CD14-positive monocyte (primary cell): ENCODE data around the gene S100A16. TPM values are rescaled to one million over a fixed set of nuclear protein-coding genes. Genes with fewer than 3 reads are reported as not detected.

Source experiments
- DNase-seq, 3 donors: peaks; one replicate each; pipeline ENCODE4 v3.0.0-alpha.2; 2011 to 2022
- H2AFZ ChIP-seq: 2 replicates; pipeline ENCODE4 v1.6.0; 2012; ENCODE audit warnings: mild to moderate bottlenecking, low read depth, low read length, inconsistent platforms; ENCODE audit not compliant: insufficient read depth, poor library complexity, severe bottlenecking
- H3K27ac ChIP-seq, 2 donors: 1 replicate in 1 of 2; 2 replicates in 1 of 2; pipeline ENCODE4 v1.5.1; 2012 to 2013; ENCODE audit warnings: low read length in 2 of 2, control low read depth in 1 of 2, inconsistent platforms in 1 of 2, low read depth in 1 of 2, mild to moderate bottlenecking in 1 of 2
- H3K27me3 ChIP-seq, 2 donors: one replicate each; pipeline versions ENCODE4 v1.6.0 to v1.6.1; 2011 to 2013; ENCODE audit warnings: low read length in 2 of 2; ENCODE audit not compliant: control insufficient read depth in 2 of 2, insufficient read depth in 2 of 2
- H3K36me3 ChIP-seq, 2 donors: replicated peaks in 1 of 2; 1 replicate in 1 of 2; 2 replicates in 1 of 2; pipeline versions ENCODE4 v1.5.1 to v1.6.1; 2012 to 2013; ENCODE audit warnings: low read length in 2 of 2, control low read depth in 1 of 2, inconsistent platforms in 1 of 2, mild to moderate bottlenecking in 1 of 2; ENCODE audit not compliant: insufficient read depth in 2 of 2, control insufficient read depth in 1 of 2
- H3K4me1 ChIP-seq, 2 donors: 1 replicate in 1 of 2; 2 replicates in 1 of 2; pipeline versions ENCODE4 v1.5.1 to v1.6.1; 2012 to 2013; ENCODE audit warnings: low read length in 2 of 2, control low read depth in 1 of 2, inconsistent platforms in 1 of 2, mild to moderate bottlenecking in 1 of 2, moderate library complexity in 1 of 2; ENCODE audit not compliant: insufficient read depth in 2 of 2, control insufficient read depth in 1 of 2
- H3K4me2 ChIP-seq: replicated peaks from 2 replicates; pipeline ENCODE3; 2012; ENCODE audit warnings: low read length, moderate library complexity, mild to moderate bottlenecking; ENCODE audit not compliant: poor library complexity, severe bottlenecking; ENCODE audit errors: extremely low read depth
- H3K4me3 ChIP-seq, 3 experiments: fragments of 200-600 bp in 1 of 3; sonication (generic) in 1 of 3; replicated peaks in 1 of 3; 1 replicate in 2 of 3; 2 replicates in 1 of 3; pipeline ENCODE4 v1.5.1; 2011 to 2013; ENCODE audit warnings: low read length in 3 of 3, mild to moderate bottlenecking in 3 of 3, control low read depth in 2 of 3, low read depth in 2 of 3, inconsistent platforms in 1 of 3, moderate library complexity in 1 of 3
- H3K79me2 ChIP-seq: 2 replicates; pipeline ENCODE4 v1.6.0; 2012; ENCODE audit warnings: mild to moderate bottlenecking, control low read depth, inconsistent platforms, low read length, moderate library complexity; ENCODE audit not compliant: insufficient read depth
- H3K9ac ChIP-seq: 2 replicates; pipeline ENCODE4 v1.6.0; 2017; ENCODE audit warnings: low read length, mild to moderate bottlenecking; ENCODE audit not compliant: insufficient read depth, poor library complexity, severe bottlenecking
- H3K9me3 ChIP-seq, 2 donors: replicated peaks in 1 of 2; 1 replicate in 1 of 2; 2 replicates in 1 of 2; pipeline versions ENCODE4 v1.5.1 to v1.6.1; 2012 to 2013; ENCODE audit warnings: low read length in 2 of 2, control low read depth in 1 of 2; ENCODE audit not compliant: control insufficient read depth in 1 of 2, insufficient read depth in 1 of 2
- H4K20me1 ChIP-seq: 2 replicates; pipeline ENCODE4 v1.6.0; 2012; ENCODE audit warnings: mild to moderate bottlenecking, low read length, control low read depth, moderate library complexity; ENCODE audit not compliant: insufficient read depth
- H3K27ac Mint-ChIP-seq, 7 donors: one replicate each; pipeline ENCODE4 v1.8.0; 2020; ENCODE audit warnings: mild to moderate bottlenecking in 7 of 7, mixed read lengths in 7 of 7, moderate library complexity in 6 of 7, inconsistent platforms in 2 of 7
- H3K27me3 Mint-ChIP-seq, 3 donors: one replicate each; pipeline ENCODE4 v1.8.0; 2021 to 2022; ENCODE audit warnings: low read depth in 3 of 3, mild to moderate bottlenecking in 3 of 3, mixed read lengths in 3 of 3, moderate library complexity in 3 of 3, inconsistent platforms in 1 of 3
- H3K36me3 Mint-ChIP-seq, 2 donors: one replicate each; pipeline ENCODE4 v1.8.0; 2020; ENCODE audit warnings: mixed read lengths in 2 of 2, inconsistent platforms in 1 of 2, mild to moderate bottlenecking in 1 of 2
- H3K4me1 Mint-ChIP-seq: one replicate; pipeline ENCODE4 v1.8.0; 2020; ENCODE audit warnings: mild to moderate bottlenecking, mixed read lengths
- H3K4me3 Mint-ChIP-seq, 2 donors: one replicate each; pipeline ENCODE4 v1.8.0; 2020; ENCODE audit warnings: mild to moderate bottlenecking in 2 of 2, mixed read lengths in 2 of 2, moderate library complexity in 1 of 2
- H3K9me3 Mint-ChIP-seq, 7 donors: one replicate each; pipeline ENCODE4 v1.8.0; 2020 to 2022; ENCODE audit warnings: mixed read lengths in 7 of 7, mild to moderate bottlenecking in 6 of 7, moderate library complexity in 6 of 7, inconsistent platforms in 2 of 7
- CTCF ChIP-seq: fragments of 200-600 bp; IDR thresholded peaks from one replicate; pipeline ENCODE4 v1.8.0; 2022; ENCODE audit warnings: antibody characterized with exemption, mild to moderate bottlenecking
- WGBS: methylation state at CpG from one replicate; pipeline ENCODE4 v1.1.5; 2013; ENCODE audit warnings: missing lambda C conversion rate; ENCODE audit not compliant: insufficient coverage; 5-methylcytosine and 5-hydroxymethylcytosine counted together
- intact Hi-C, 2 donors: fragments of 100-400 bp; cut with micrococcal nuclease; formaldehyde crosslinking; loops; one replicate each; pipeline versions ENCODE4 v1.15.0 to v1.15.1; 2023
- polyA plus RNA-seq, 3 donors: library from polyadenylated mRNA; depleted of rRNA in 1 of 3; unstranded in 2 of 3; stranded (reverse) in 1 of 3; fragments of 300-500 nt in 2 of 3; fragments of >200 nt in 1 of 3; fragmentation: Illumina TruSeq in 2 of 3; gene quantifications; 1 replicate in 2 of 3; 2 replicates in 1 of 3; pipeline ENCODE4 v1.2.3, GENCODE V29; 2012 to 2021

Gene S100A16
- polyA plus RNA-seq, 3 donors, result not detected

GRCh38 chr1:153609585-153609907 lies 3.4 kb downstream of the S100A16 start:
- Histone ChIP-seq H3K4me3 (no peak overlapping the region), H3K9ac (no peak overlapping the region), H3K4me1 (peaks cover 19 to 27% of the 10 kb centered on the region in 2 donors), H3K36me3 (no peaks in the 10 kb centered on the region), H3K4me2 (no peak overlapping the region), H3K27me3 (no peaks in the 10 kb centered on the region), H3K9me3 (no peaks in the 10 kb centered on the region), H2AFZ (no peak overlapping the region), H3K27ac (no peak overlapping the region), H4K20me1 (no peaks in the 10 kb centered on the region), H3K79me2 (no peaks in the 10 kb centered on the region)
- no peaks in the 10 kb centered on the region for H3K36me3 Mint-ChIP-seq
- H3K27me3 Mint-ChIP-seq, result peaks cover 2 to 3% (median 2%) of the 10 kb centered on the region in 3 donors
- no peak for TF ChIP-seq CTCF
- DNase-seq, result no peak
- intact Hi-C loops, result no loop called here
- peaks cover 0 to 6% (median 0%) of the 10 kb centered on the region in 7 donors for H3K9me3 Mint-ChIP-seq
- peak overlapping the region in 3 of 7 donors; percentile 12 to 60 (median 52) for H3K27ac Mint-ChIP-seq
- H3K4me3 Mint-ChIP-seq, result no peak overlapping the region
- 79% methylated on average over 3 of the region's 6 CpGs for WGBS
- H3K4me1 Mint-ChIP-seq, result peaks cover 31% of the 10 kb centered on the region

GRCh38 chr1:153608742-153609584 lies 4.0 kb downstream of the S100A16 start:
- H3K36me3 Mint-ChIP-seq, result no peaks in the 10 kb centered on the region
- H3K27me3 Mint-ChIP-seq, result peaks cover 2 to 3% (median 2%) of the 10 kb centered on the region in 3 donors
- H3K4me2 ChIP-seq, result no peak overlapping the region
- no peaks in the 10 kb centered on the region for H3K36me3 ChIP-seq
- H3K9ac ChIP-seq, result no peak overlapping the region
- H4K20me1 ChIP-seq, result no peaks in the 10 kb centered on the region
- peaks cover 0 to 6% (median 0%) of the 10 kb centered on the region in 7 donors for H3K9me3 Mint-ChIP-seq
- peaks cover 31% of the 10 kb centered on the region for H3K4me1 Mint-ChIP-seq
- no peaks in the 10 kb centered on the region for H3K27me3 ChIP-seq
- no peak overlapping the region for H3K4me3 Mint-ChIP-seq
- peaks cover 19 to 27% of the 10 kb centered on the region in 2 donors for H3K4me1 ChIP-seq
- 88% methylated on average over 14 of the region's 19 CpGs for WGBS
- H3K27ac Mint-ChIP-seq, result peak overlapping the region in 3 of 7 donors; percentile 24 to 62 (median 57)
- H3K4me3 ChIP-seq, result no peak overlapping the region
- intact Hi-C loops, result no loop called here
- H3K79me2 ChIP-seq, result no peaks in the 10 kb centered on the region
- H3K9me3 ChIP-seq, result no peaks in the 10 kb centered on the region
- H2AFZ ChIP-seq, result no peak overlapping the region
- no peak overlapping the region for H3K27ac ChIP-seq
- DNase-seq, result no peak
- TF ChIP-seq CTCF, result no peak
